Tracheal epithelial cell (primary cell): ENCODE data around the gene SLC6A5. TPM values are rescaled to one million over a fixed set of nuclear protein-coding genes. Genes with fewer than 3 reads are reported as not detected.

Source experiments
- total RNA-seq: library from RNA; depleted of rRNA; stranded (reverse); fragments of >200 nt; gene quantifications from 2 replicates; pipeline ENCODE4 v1.2.1, GENCODE V29; 2014

The SLC6A5 gene
- not detected in 2 replicates for total RNA-seq

DNA sequence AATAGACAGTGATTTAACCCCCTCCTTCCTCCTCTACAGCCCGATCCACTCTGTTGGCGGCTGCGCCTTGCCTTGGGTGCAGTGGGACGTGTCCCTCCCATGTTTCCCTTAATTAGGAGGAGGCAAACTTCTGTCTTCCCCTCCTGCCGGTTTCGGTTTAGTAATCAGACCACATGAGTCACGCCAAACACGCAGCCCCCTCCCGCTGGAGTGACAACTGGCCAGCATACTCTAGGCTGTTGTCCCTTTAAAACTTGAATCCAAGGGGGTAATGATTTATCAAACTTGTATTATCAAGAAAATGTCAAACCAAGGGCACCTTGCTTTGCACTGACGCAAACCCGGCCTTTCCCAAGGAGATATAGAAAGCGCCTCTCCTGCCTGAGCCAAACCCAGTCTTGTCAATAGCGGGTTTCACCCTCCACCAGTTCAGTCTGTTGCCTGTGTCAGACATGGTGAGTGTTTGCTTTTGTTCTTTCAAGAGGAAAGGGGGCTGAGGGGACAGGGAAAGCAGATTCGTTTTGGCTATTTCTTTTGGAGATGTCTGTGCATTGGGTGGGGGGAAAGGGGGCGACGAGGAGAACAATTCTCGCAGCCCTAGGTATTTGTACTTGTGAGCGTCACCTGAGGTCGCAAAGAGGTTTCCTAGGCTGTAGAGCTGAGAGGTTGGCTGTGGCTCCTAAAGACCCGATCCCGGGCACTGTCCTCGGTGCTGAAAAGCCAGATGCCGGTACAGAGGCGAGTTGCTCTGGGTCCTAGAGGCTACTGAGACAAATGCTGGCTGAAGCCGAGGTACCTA lies at the start of gene SLC6A5:
SLC6A5 (plus strand) TSS at position 388 of the 799 bp plus-strand sequence; CDS start at position 453, 65 bp downstream.

DNA sequence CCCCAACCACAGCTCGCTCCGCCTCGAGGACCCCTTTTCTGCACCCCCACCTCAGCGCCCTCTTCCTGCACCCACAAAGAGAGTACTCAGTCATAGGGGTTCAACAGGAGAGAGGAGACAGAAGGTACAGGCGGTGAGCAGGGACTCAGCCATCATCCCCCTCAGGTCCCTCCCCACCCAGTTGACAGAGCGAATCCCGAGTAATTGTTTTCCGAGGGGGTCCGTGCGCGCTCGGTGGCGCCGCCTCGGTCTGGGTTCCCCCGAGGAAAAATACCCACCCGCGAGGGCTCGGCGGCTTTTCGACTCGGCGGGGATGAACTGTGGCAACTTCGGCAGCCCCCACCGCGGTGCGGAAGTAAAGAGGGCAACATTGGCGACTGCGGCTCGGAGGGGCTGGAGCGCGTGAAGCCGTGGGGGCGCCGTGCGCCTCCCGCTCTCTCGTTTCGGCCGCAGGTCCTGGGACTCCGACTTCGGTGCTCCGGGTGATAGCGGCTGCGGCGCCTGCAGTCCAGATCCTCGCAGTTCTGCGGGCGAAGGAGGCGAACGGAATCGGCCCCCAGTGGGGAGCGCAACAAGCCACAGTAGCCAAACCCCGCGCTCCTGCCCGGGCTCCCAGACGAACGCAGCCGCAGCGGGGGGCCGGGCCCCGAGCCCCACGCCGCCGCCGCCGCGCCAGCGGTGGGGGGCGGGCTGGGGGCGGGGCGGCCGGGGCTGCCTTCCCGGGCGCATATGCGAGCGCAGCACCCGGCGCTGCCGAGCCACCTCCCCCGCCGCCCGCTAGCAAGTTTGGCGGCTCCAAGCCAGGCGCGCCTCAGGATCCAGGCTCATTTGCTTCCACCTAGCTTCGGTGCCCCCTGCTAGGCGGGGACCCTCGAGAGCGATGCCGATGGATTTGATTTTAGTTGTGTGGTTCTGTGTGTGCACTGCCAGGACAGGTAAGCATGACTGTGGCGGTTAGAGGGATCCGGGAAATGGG lies 69.7 kb downstream of the SLC6A5 start, which contains the start of gene NELL1:
NELL1 (plus strand) TSS at position 743 of the 976 bp plus-strand sequence.

Other genes with a start within 250 kb of the SLC6A5 start
- gene HTATIP2, start 235.9 kb upstream of the SLC6A5 start, total RNA-seq: 70.8 and 72.9 TPM in 2 replicates
- gene PRMT3, start 211.9 kb upstream of the SLC6A5 start, total RNA-seq: 22.4 and 32.2 TPM in 2 replicates
- gene NELL1, start 70.0 kb downstream of the SLC6A5 start, total RNA-seq: 0.48 TPM in 1 of 2 replicates, not detected in the other